ENCODE data around the gene EIF4A2. TPM values are rescaled to one million over a fixed set of nuclear protein-coding genes. Genes with fewer than 3 reads are reported as not detected.

EIF4A2 gene
- 227 and 236 TPM in 2 replicates for total RNA-seq

GRCh38 chr3:186783058-186783730, at the start of gene EIF4A2:
EIF4A2 (plus strand) TSS chr3:186783577; CDS start chr3:186783611, 34 bp downstream.

GRCh38 chr3:186806089-186807055, 23.0 kb downstream of the EIF4A2 start, which contains the start of gene RFC4:
RFC4 (minus strand) TSS chr3:186806482; CDS start chr3:186804713, 1,769 bp downstream.

Other genes with a start within 250 kb of the EIF4A2 start
- gene CRYGS, start 239.2 kb upstream of the EIF4A2 start, total RNA-seq = 0.23 and 0.99 TPM in 2 replicates
- 9.1 and 9.7 TPM in 2 replicates for gene TBCCD1, start 216.2 kb upstream of the EIF4A2 start, total RNA-seq
- gene DNAJB11, start 212.9 kb upstream of the EIF4A2 start, total RNA-seq = 53.7 and 73.5 TPM in 2 replicates
- gene AHSG, start 170.5 kb upstream of the EIF4A2 start, total RNA-seq = 0.28 TPM in 1 of 2 replicates, not detected in the other
- gene FETUB, start 143.2 kb upstream of the EIF4A2 start, total RNA-seq = 1.2 and 2.8 TPM in 2 replicates
- gene HRG, start 117.6 kb upstream of the EIF4A2 start, total RNA-seq = not detected in 2 replicates
- gene KNG1, start 66.2 kb upstream of the EIF4A2 start, total RNA-seq = not detected in 2 replicates
- gene RFC4, start 22.9 kb downstream of the EIF4A2 start, total RNA-seq = 38.9 and 47.0 TPM in 2 replicates
- not detected in 2 replicates for gene ADIPOQ, start 59.1 kb downstream of the EIF4A2 start, total RNA-seq
- 13.3 and 19.5 TPM in 2 replicates for gene ST6GAL1, start 146.9 kb downstream of the EIF4A2 start, total RNA-seq

All from airway epithelial cell (primary cell).